Lower lobe of right lung (tissue), 2 donors: ENCODE measurements around the gene LRRFIP1. TPM values are rescaled to one million over a fixed set of nuclear protein-coding genes. Genes with fewer than 3 reads are reported as not detected.

ENCODE experiments used
- ATAC-seq, 2 donors: fragments of 200-7000 bp; cut with Tn5 transposase; one replicate each; pipeline ENCODE4 v1.9.1; 2020 to 2022; ENCODE audit warnings: mild to moderate bottlenecking in 2 of 2, moderate library complexity in 2 of 2
- DNase-seq: peaks from one replicate; pipeline ENCODE4 v3.0.0-alpha.2; 2020
- H3K27ac ChIP-seq: fragments of 200-600 bp; one replicate; pipeline ENCODE4 v1.8.0; 2022
- H3K27me3 ChIP-seq: fragments of 200-600 bp; one replicate; pipeline ENCODE4 v1.8.0; 2022; ENCODE audit warnings: low read depth
- H3K36me3 ChIP-seq: fragments of 200-600 bp; one replicate; pipeline ENCODE4 v1.8.0; 2022; ENCODE audit warnings: mild to moderate bottlenecking
- H3K4me1 ChIP-seq: fragments of 200-600 bp; one replicate; pipeline ENCODE4 v1.8.0; 2022
- H3K4me3 ChIP-seq: fragments of 200-600 bp; one replicate; pipeline ENCODE4 v1.8.0; 2022; ENCODE audit warnings: mild to moderate bottlenecking
- H3K9me3 ChIP-seq: fragments of 200-600 bp; one replicate; pipeline ENCODE4 v1.8.0; 2022
- CTCF ChIP-seq: fragments of 200-600 bp; IDR thresholded peaks from one replicate; pipeline ENCODE4 v1.8.0; 2022; ENCODE audit warnings: antibody characterized with exemption, mild to moderate bottlenecking
- intact Hi-C: fragments of 100-400 bp; cut with DNase I; formaldehyde crosslinking; loops from one replicate; pipeline ENCODE4 v1.11.0; 2022
- total RNA-seq: library from RNA; stranded (reverse); fragmentation: NEBNext Ultra II Directional; extraction: Animal tissue kit (Norgen Biotek cat#: 25700); gene quantifications from one replicate; pipeline ENCODE4 v1.2.1, GENCODE V29; 2021
- donor health status: DM: no; HTN: yes; CAD: no; lungs with severe emphysema.

LRRFIP1 gene
- total RNA-seq, 1 donor from 2014 or later, result 180 TPM

GRCh38 chr2:237798236-237799059 is 171.1 kb downstream of the LRRFIP1 start, which contains the start of gene RBM44:
RBM44 (plus strand) TSS chr2:237798779; CDS start chr2:237813610, 14,831 bp downstream.
- H3K27me3 ChIP-seq, result no peaks in the 10 kb centered on the region
- no peak for DNase-seq
- H3K9me3 ChIP-seq, result no peaks in the 10 kb centered on the region
- ATAC-seq, result no peak
- no peaks in the 10 kb centered on the region for H3K4me1 ChIP-seq
- no peak for TF ChIP-seq CTCF
- H3K36me3 ChIP-seq, result no peaks in the 10 kb centered on the region
- intact Hi-C loops, result no loop called here
- no peak within 1 kb of the TSS for H3K27ac ChIP-seq
- no peak within 1 kb of the TSS for H3K4me3 ChIP-seq

DNA sequence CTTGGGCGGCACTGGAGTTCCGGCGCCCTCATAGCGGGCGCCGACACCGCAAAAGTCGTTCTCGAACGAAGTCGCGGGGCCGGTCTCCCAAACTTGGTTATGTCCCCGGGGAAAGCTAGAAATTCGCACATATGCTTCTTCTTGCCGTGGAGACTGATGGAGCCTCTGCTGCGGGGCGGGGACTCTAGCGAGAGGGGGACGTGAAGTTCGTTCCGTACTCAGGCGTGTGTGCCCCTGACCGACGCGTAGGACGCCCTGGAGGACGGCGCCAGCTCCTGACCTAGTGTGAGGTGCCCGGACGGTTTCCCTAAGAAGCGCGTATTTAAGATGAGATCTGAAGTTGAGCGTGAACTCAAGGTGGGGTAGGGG is 171.7 kb downstream of the LRRFIP1 start:
- no peak for ATAC-seq
- no peaks in the 10 kb centered on the region for H3K27me3 ChIP-seq
- DNase-seq, result no peak
- no peak for TF ChIP-seq CTCF
- H3K27ac ChIP-seq, result no peak overlapping the region
- H3K4me1 ChIP-seq, result no peaks in the 10 kb centered on the region
- H3K4me3 ChIP-seq, result no peak overlapping the region
- intact Hi-C loops, result no loop called here
- no peaks in the 10 kb centered on the region for H3K9me3 ChIP-seq
- no peaks in the 10 kb centered on the region for H3K36me3 ChIP-seq

DNA sequence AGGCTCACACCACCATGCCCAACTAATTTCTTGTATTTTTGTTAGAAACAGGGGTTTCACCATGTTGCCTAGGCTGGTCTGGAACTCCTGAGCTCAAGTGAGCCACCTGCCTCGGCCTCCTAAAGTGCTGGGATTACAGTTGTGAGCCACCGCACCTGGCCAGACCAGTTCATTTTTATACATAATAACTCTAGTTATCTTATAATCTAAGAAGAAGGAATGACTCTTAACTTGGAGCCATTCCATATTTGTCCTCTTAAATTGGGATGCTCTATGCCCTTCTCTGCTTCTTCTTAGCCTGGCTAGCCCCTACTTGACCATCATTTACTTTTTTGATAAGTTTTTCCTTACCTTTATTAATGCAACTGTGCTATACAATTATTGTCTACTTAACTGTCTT is 174.1 kb downstream of the LRRFIP1 start:
- Histone ChIP-seq H3K9me3 (no peaks in the 10 kb centered on the region), H3K27me3 (no peaks in the 10 kb centered on the region), H3K4me1 (no peaks in the 10 kb centered on the region), H3K27ac (no peak overlapping the region), H3K36me3 (no peaks in the 10 kb centered on the region), H3K4me3 (no peak overlapping the region)
- no peak for DNase-seq
- no peak for ATAC-seq
- no peak for TF ChIP-seq CTCF
- intact Hi-C loops, result no loop called here

DNA sequence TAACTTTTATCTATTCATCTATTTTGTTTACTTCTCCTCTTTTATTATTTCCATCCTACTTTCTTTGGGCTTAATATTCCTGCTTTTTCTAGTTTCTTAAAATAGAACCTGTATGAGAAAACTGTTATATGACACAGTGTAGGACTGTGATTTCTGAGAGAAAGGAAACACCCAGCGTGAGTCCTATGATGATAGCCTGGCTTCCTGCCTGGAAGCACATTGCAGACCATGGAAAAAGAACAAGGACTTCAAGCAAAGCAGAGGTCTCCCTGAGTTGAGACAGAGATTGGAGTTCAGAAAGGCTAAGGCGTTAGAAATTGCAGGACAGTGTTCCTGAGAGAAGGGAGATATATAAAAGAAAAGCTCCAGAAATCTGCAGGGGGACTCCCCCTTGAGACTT is 178.9 kb downstream of the LRRFIP1 start:
- no peaks in the 10 kb centered on the region for H3K27me3 ChIP-seq
- no peak overlapping the region for H3K4me3 ChIP-seq
- DNase-seq, result no peak
- no peak overlapping the region for H3K27ac ChIP-seq
- TF ChIP-seq CTCF, result no peak
- H3K4me1 ChIP-seq, result no peaks in the 10 kb centered on the region
- H3K9me3 ChIP-seq, result no peaks in the 10 kb centered on the region
- H3K36me3 ChIP-seq, result no peaks in the 10 kb centered on the region
- intact Hi-C loops, result no loop called here
- ATAC-seq, result no peak

DNA sequence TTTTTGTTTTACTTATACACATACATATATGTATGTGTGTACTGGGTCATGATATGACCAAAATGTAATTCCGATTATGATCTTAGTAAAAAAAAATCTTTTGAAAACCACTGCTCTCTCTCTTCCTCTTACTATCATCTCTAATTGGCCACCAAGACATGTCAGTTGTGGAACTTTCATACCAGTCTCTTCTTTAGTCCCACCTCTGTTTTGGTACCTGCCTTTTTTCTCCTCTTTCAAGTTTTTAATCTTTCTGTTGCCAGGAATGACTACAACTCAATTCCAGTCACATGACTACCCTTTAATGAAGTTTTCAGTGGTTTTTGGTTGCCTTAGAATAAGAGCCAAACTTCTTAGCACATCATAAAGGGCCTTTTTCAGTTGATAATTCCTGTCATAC is 188.2 kb downstream of the LRRFIP1 start:
- H3K9me3 ChIP-seq, result no peaks in the 10 kb centered on the region
- intact Hi-C loops, result no loop called here
- no peak for TF ChIP-seq CTCF
- ATAC-seq (no peak), DNase-seq (no peak)
- H3K27me3 ChIP-seq, result no peaks in the 10 kb centered on the region
- no peak overlapping the region for H3K4me3 ChIP-seq
- no peaks in the 10 kb centered on the region for H3K36me3 ChIP-seq
- H3K4me1 ChIP-seq, result no peaks in the 10 kb centered on the region
- no peak overlapping the region for H3K27ac ChIP-seq
